ENCODE data around the gene GGT6.
"Not testable (repeated sequence)": the region's sequence is repeated elsewhere in the genome, so short reads cannot be mapped to it uniquely, and the experiment has no call there.

The GGT6 gene

GRCh38 chr17:4560421-4560820 is at the start of gene GGT6:
TSS of gene GGT6 (minus strand) at chr17:4560577. CDS start at chr17:4560521, 56 bp downstream.
- TF ChIP-seq CTCF (IDR thresholded peaks at IDR 0.05; ENCODE audit: insufficient read depth, low read depth, low read length, missing control alignments) = no peak
- peak within 1 kb of the TSS; percentile 41 for H3K4me3 ChIP-seq (ENCODE audit: low read length)
- DNase-seq (ENCODE audit: low read depth) = peak; percentile 56

GRCh38 chr17:4610162-4610561 is 49.8 kb upstream of the GGT6 start:
- no peak for DNase-seq (ENCODE audit: low read depth)
- no peak for TF ChIP-seq CTCF (IDR thresholded peaks at IDR 0.05; ENCODE audit: insufficient read depth, low read depth, low read length, missing control alignments)
- H3K4me3 ChIP-seq (ENCODE audit: low read length) = no peak overlapping the region

- TF ChIP-seq CTCF (IDR thresholded peaks at IDR 0.05; ENCODE audit: insufficient read depth, low read depth, low read length, missing control alignments) = no peak
- no peak for DNase-seq (ENCODE audit: low read depth)
- no peak overlapping the region for H3K4me3 ChIP-seq (ENCODE audit: low read length)
Measured at GRCh38 chr17:4609761-4610160, 49.4 kb upstream of the GGT6 start.

GRCh38 chr17:4607773-4608187 is 47.4 kb upstream of the GGT6 start:
- H3K4me3 ChIP-seq (ENCODE audit: low read length) = no peak overlapping the region
- TF ChIP-seq CTCF (IDR thresholded peaks at IDR 0.05; ENCODE audit: insufficient read depth, low read depth, low read length, missing control alignments) = no peak
- DNase-seq (ENCODE audit: low read depth) = no peak

GRCh38 chr17:4607261-4607741 is 46.9 kb upstream of the GGT6 start:
- H3K4me3 ChIP-seq (ENCODE audit: low read length) = no peak overlapping the region
- no peak for TF ChIP-seq CTCF (IDR thresholded peaks at IDR 0.05; ENCODE audit: insufficient read depth, low read depth, low read length, missing control alignments)
- DNase-seq (ENCODE audit: low read depth) = no peak

- H3K4me3 ChIP-seq (ENCODE audit: low read length) = no peak overlapping the region
- TF ChIP-seq CTCF (IDR thresholded peaks at IDR 0.05; ENCODE audit: insufficient read depth, low read depth, low read length, missing control alignments) = no peak
- no peak for DNase-seq (ENCODE audit: low read depth)
Measured at GRCh38 chr17:4605826-4606225, 45.4 kb upstream of the GGT6 start.

- DNase-seq (ENCODE audit: low read depth); H3K4me3 ChIP-seq (ENCODE audit: low read length): not testable (repeated sequence)
Measured at GRCh38 chr17:4604736-4605135, 44.4 kb upstream of the GGT6 start.

Measured in epithelial cell of esophagus (primary cell).